Renal pelvis (tissue), 4 donors: ENCODE data around the gene HEPACAM2. TPM values are rescaled to one million over a fixed set of nuclear protein-coding genes. Genes with fewer than 3 reads are reported as not detected.

Source experiments
- DNase-seq: peaks from one replicate; pipeline ENCODE4 v3.0.0-alpha.2; 2013
- polyA plus RNA-seq, 3 donors: library from polyadenylated mRNA; unstranded; fragments of 120-200 nt; gene quantifications; one replicate each; pipeline ENCODE4 v1.2.1, GENCODE V29; 2013; ENCODE audit not compliant: insufficient read length in 3 of 3

The HEPACAM2 gene
- polyA plus RNA-seq, 3 donors: 4.5 to 6.1 (median 4.5) TPM

GRCh38 chr7:93150200-93150835 lies 76.0 kb downstream of the HEPACAM2 start:
- DNase-seq: no peak

GRCh38 chr7:93148727-93149126 lies 77.5 kb downstream of the HEPACAM2 start:
- DNase-seq: no peak

- DNase-seq: no peak
Observed at GRCh38 chr7:93148144-93148543, 78.1 kb downstream of the HEPACAM2 start, which contains the start of gene SAMD9L. Gene SAMD9L (minus strand): TSS chr7:93148385. CDS start chr7:93135971, 12,414 bp downstream.

- DNase-seq: no peak
Observed at GRCh38 chr7:93147363-93147762, 78.9 kb downstream of the HEPACAM2 start.

GRCh38 chr7:93146472-93147141 lies 79.7 kb downstream of the HEPACAM2 start:
- DNase-seq: no peak

- no peak for DNase-seq
Observed at GRCh38 chr7:93146036-93146435, 80.2 kb downstream of the HEPACAM2 start.

GRCh38 chr7:93145354-93145753 lies 80.9 kb downstream of the HEPACAM2 start:
- no peak for DNase-seq

GRCh38 chr7:93142127-93142526 lies 84.1 kb downstream of the HEPACAM2 start:
- no peak for DNase-seq

- no peak for DNase-seq
Observed at GRCh38 chr7:93140582-93141191, 85.6 kb downstream of the HEPACAM2 start.

GRCh38 chr7:93138576-93138975 lies 87.7 kb downstream of the HEPACAM2 start:
- no peak for DNase-seq

Other genes with a start within 250 kb of the HEPACAM2 start
- 1 to 10 TPM; 4.3 to 5.2 (median 4.3) TPM for gene SAMD9, start 108.5 kb downstream of the HEPACAM2 start, polyA plus RNA-seq
- 1 to 10 TPM; 2.3 to 3.7 (median 3.3) TPM for gene SAMD9L, start 78.1 kb downstream of the HEPACAM2 start, polyA plus RNA-seq
- gene VPS50, start 5.9 kb upstream of the HEPACAM2 start, polyA plus RNA-seq: 10 to 100 TPM; 28.2 to 33.3 (median 31.0) TPM